ENCODE data around the gene CST8.

DNA sequence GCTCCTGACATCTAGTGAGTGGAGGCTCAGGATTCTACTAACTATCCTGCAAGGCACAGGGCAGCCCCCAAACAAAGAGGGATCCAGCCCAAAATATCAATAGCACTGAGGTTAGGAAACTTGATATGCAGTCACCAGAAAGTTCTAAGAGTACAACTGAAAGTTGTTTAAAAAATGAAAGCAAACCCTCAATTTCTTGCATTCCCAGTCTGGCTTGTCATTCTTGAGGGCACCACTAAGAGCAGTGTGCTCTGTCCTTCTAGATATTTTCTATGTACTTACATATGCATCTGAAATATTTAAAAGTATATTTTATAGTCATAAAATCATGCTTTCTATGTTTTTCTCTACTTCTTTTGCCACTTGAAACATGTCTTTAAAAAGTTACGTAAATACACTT, 35.9 kb downstream of the CST8 start:
- TF ChIP-seq CTCF (optimal IDR thresholded peaks at IDR 0.05 in 1 of 3, IDR thresholded peaks at IDR 0.05 in 1 of 3, conservative IDR thresholded peaks at IDR 0.05 in 1 of 3; ENCODE audit: extremely low read depth in 1 of 3, insufficient read depth in 2 of 3, low read length in 3 of 3) = no peak
- no peak for TF ChIP-seq EZH2 (IDR thresholded peaks at IDR 0.05; ENCODE audit: low read length)

Data from keratinocyte (primary cell).